ENCODE data around the gene KDM4C.

Gene KDM4C

GRCh38 chr9:7143645-7144200 is 385.9 kb downstream of the KDM4C start:
- no peak for TF ChIP-seq TEAD4 (IDR thresholded peaks at IDR 0.05)
- TF ChIP-seq EGR1 (IDR thresholded peaks at IDR 0.05), result no peak
- no peak for TF ChIP-seq FOXM1 (IDR thresholded peaks at IDR 0.05; ENCODE audit: borderline replicate concordance, low read depth)
- no peak for TF ChIP-seq EP300 (IDR thresholded peaks at IDR 0.05; ENCODE audit: borderline replicate concordance)
- TF ChIP-seq ZBTB7A (IDR thresholded peaks at IDR 0.05; ENCODE audit: low read depth), result no peak
- no peak for TF ChIP-seq CREB1 (IDR thresholded peaks at IDR 0.05; ENCODE audit: low read depth)
- TF ChIP-seq, protein P1, sequence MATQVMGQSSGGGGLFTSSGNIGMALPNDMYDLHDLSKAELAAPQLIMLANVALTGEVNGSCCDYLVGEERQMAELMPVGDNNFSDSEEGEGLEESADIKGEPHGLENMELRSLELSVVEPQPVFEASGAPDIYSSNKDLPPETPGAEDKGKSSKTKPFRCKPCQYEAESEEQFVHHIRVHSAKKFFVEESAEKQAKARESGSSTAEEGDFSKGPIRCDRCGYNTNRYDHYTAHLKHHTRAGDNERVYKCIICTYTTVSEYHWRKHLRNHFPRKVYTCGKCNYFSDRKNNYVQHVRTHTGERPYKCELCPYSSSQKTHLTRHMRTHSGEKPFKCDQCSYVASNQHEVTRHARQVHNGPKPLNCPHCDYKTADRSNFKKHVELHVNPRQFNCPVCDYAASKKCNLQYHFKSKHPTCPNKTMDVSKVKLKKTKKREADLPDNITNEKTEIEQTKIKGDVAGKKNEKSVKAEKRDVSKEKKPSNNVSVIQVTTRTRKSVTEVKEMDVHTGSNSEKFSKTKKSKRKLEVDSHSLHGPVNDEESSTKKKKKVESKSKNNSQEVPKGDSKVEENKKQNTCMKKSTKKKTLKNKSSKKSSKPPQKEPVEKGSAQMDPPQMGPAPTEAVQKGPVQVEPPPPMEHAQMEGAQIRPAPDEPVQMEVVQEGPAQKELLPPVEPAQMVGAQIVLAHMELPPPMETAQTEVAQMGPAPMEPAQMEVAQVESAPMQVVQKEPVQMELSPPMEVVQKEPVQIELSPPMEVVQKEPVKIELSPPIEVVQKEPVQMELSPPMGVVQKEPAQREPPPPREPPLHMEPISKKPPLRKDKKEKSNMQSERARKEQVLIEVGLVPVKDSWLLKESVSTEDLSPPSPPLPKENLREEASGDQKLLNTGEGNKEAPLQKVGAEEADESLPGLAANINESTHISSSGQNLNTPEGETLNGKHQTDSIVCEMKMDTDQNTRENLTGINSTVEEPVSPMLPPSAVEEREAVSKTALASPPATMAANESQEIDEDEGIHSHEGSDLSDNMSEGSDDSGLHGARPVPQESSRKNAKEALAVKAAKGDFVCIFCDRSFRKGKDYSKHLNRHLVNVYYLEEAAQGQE (IDR thresholded peaks at IDR 0.05; ENCODE audit: low read depth), result no peak
- no peak for TF ChIP-seq RAD21 (IDR thresholded peaks at IDR 0.05; ENCODE audit: low read depth)
- TF ChIP-seq MAX (IDR thresholded peaks at IDR 0.05), result no peak
- TF ChIP-seq NFIC (IDR thresholded peaks at IDR 0.05), result no peak
- no peak for TF ChIP-seq TAF1 (IDR thresholded peaks at IDR 0.05; ENCODE audit: low read depth)
- TF ChIP-seq YY1 (IDR thresholded peaks at IDR 0.05; ENCODE audit: low read depth), result no peak
- no peak for TF ChIP-seq TCF12 (IDR thresholded peaks at IDR 0.05; ENCODE audit: low read depth)

- TF ChIP-seq TCF12 (IDR thresholded peaks at IDR 0.05; ENCODE audit: low read depth), result no peak
- TF ChIP-seq CREB1 (IDR thresholded peaks at IDR 0.05; ENCODE audit: low read depth), result no peak
- no peak for TF ChIP-seq MAX (IDR thresholded peaks at IDR 0.05)
- no peak for TF ChIP-seq TAF1 (IDR thresholded peaks at IDR 0.05; ENCODE audit: low read depth)
- TF ChIP-seq ZBTB7A (IDR thresholded peaks at IDR 0.05; ENCODE audit: low read depth), result no peak
- TF ChIP-seq EGR1 (IDR thresholded peaks at IDR 0.05), result no peak
- no peak for TF ChIP-seq EP300 (IDR thresholded peaks at IDR 0.05; ENCODE audit: borderline replicate concordance)
- no peak for TF ChIP-seq USF1 (IDR thresholded peaks at IDR 0.05)
- TF ChIP-seq, protein P1 (IDR thresholded peaks at IDR 0.05; ENCODE audit: low read depth), result no peak
- no peak for TF ChIP-seq NFIC (IDR thresholded peaks at IDR 0.05)
- no peak for TF ChIP-seq RAD21 (IDR thresholded peaks at IDR 0.05; ENCODE audit: low read depth)
- no peak for TF ChIP-seq YY1 (IDR thresholded peaks at IDR 0.05; ENCODE audit: low read depth)
- TF ChIP-seq FOXM1 (IDR thresholded peaks at IDR 0.05; ENCODE audit: borderline replicate concordance, low read depth), result no peak
- no peak for TF ChIP-seq TEAD4 (IDR thresholded peaks at IDR 0.05)
- TF ChIP-seq CEBPB (IDR thresholded peaks at IDR 0.05), result no peak
Observed at GRCh38 chr9:7144265-7145046, 386.7 kb downstream of the KDM4C start.

DNA sequence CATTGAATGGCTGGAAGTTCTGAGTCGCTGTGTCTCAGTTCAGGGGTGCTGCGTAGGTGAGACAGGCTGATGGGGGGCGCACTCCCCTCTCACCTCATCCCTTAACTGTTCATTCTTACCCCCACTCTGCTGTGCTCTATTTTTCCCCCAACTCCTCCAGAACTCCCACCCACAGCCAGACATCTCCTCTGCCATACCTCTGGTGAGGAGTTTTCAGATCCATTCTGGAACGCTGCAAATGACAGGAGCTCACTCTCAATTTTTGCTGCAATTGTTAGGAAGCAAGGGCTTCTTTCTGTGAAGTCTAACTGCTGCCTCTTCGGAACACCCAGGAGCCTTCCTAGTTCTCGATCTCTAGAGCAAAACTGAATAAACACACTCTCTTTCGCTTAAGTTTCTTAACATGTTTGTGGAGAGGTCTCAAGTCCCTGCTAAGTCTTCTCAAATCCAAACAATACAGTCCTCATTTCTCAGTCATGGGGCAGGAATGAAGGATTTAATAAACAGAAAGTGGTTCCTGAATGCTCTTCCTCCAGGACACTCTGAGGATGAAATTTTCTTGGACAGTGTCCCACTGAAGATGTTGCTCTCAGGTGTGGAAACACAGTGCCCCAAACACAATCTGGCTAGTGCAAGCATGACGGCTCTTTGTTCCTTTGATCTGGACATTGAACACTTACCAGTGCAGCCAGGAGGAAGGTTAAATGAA is 387.7 kb downstream of the KDM4C start:
- TF ChIP-seq NFIC (IDR thresholded peaks at IDR 0.05) (no peak), TAF1 (IDR thresholded peaks at IDR 0.05; ENCODE audit: low read depth) (no peak), TCF12 (IDR thresholded peaks at IDR 0.05; ENCODE audit: low read depth) (no peak), CREB1 (IDR thresholded peaks at IDR 0.05; ENCODE audit: low read depth) (no peak), FOXM1 (IDR thresholded peaks at IDR 0.05; ENCODE audit: borderline replicate concordance, low read depth) (no peak), EP300 (IDR thresholded peaks at IDR 0.05; ENCODE audit: borderline replicate concordance) (no peak), YY1 (IDR thresholded peaks at IDR 0.05; ENCODE audit: low read depth) (no peak), MAX (IDR thresholded peaks at IDR 0.05) (no peak)
- TF ChIP-seq, protein P1 (IDR thresholded peaks at IDR 0.05; ENCODE audit: low read depth), result no peak
